IPS-18c (cell line): Measurements from ENCODE around the gene PDE7B.

Experiments
- H3K4me3 ChIP-seq: 2 replicates; pipeline ENCODE4 v1.7.0; 2013; ENCODE audit warnings: low read depth, mild to moderate bottlenecking, low read length, moderate library complexity; ENCODE audit not compliant: insufficient read depth
- H3K9me3 ChIP-seq: one replicate; pipeline ENCODE4 v1.6.1; 2013; ENCODE audit warnings: mild to moderate bottlenecking, low read length, moderate library complexity; ENCODE audit not compliant: control insufficient read depth, insufficient read depth

The PDE7B gene

GRCh38 chr6:135987226-135987625, 135.7 kb downstream of the PDE7B start:
- Histone ChIP-seq H3K9me3 (peaks cover 3% of the 10 kb centered on the region), H3K4me3 (no peak overlapping the region)

- Histone ChIP-seq H3K4me3 (no peak overlapping the region), H3K9me3 (no peaks in the 10 kb centered on the region)
Measured at GRCh38 chr6:135990439-135990838, 138.9 kb downstream of the PDE7B start.

- H3K4me3 ChIP-seq, result no peak overlapping the region
- H3K9me3 ChIP-seq, result no peaks in the 10 kb centered on the region
Measured at GRCh38 chr6:135990855-135991464, 139.5 kb downstream of the PDE7B start.

GRCh38 chr6:135992739-135993138, 141.2 kb downstream of the PDE7B start:
- no peak overlapping the region for H3K4me3 ChIP-seq
- H3K9me3 ChIP-seq, result no peaks in the 10 kb centered on the region

GRCh38 chr6:135993361-135993760, 141.9 kb downstream of the PDE7B start:
- H3K4me3 ChIP-seq, result no peak overlapping the region
- H3K9me3 ChIP-seq, result no peaks in the 10 kb centered on the region

- Histone ChIP-seq H3K9me3 (no peaks in the 10 kb centered on the region), H3K4me3 (no peak overlapping the region)
Measured at GRCh38 chr6:135994857-135995544, 143.5 kb downstream of the PDE7B start.

- Histone ChIP-seq H3K4me3 (no peak overlapping the region), H3K9me3 (no peaks in the 10 kb centered on the region)
Measured at GRCh38 chr6:135995545-135995898, 144.0 kb downstream of the PDE7B start.

GRCh38 chr6:135996668-135997067, 145.2 kb downstream of the PDE7B start:
- no peaks in the 10 kb centered on the region for H3K9me3 ChIP-seq
- H3K4me3 ChIP-seq, result no peak overlapping the region

- Histone ChIP-seq H3K9me3 (no peaks in the 10 kb centered on the region), H3K4me3 (no peak overlapping the region)
Measured at GRCh38 chr6:135999393-135999792, 147.9 kb downstream of the PDE7B start.

- Histone ChIP-seq H3K4me3 (no peak overlapping the region), H3K9me3 (no peaks in the 10 kb centered on the region)
Measured at GRCh38 chr6:136007345-136007744, 155.8 kb downstream of the PDE7B start.

GRCh38 chr6:136011475-136011874, 160.0 kb downstream of the PDE7B start:
- H3K4me3 ChIP-seq, result no peak overlapping the region

GRCh38 chr6:136012198-136012887, 160.8 kb downstream of the PDE7B start:
- Histone ChIP-seq H3K4me3 (no peak overlapping the region), H3K9me3 (no peaks in the 10 kb centered on the region)

More at GRCh38 chr6:136011475-136011874, 160.0 kb downstream of the PDE7B start:
- no peaks in the 10 kb centered on the region for H3K9me3 ChIP-seq

- Histone ChIP-seq H3K9me3 (no peaks in the 10 kb centered on the region), H3K4me3 (no peak overlapping the region)
Measured at GRCh38 chr6:136012943-136013342, 161.4 kb downstream of the PDE7B start.

- H3K4me3 ChIP-seq, result no peak overlapping the region
- no peaks in the 10 kb centered on the region for H3K9me3 ChIP-seq
Measured at GRCh38 chr6:136014454-136015437, 163.2 kb downstream of the PDE7B start.

- no peaks in the 10 kb centered on the region for H3K9me3 ChIP-seq
- H3K4me3 ChIP-seq, result no peak overlapping the region
Measured at GRCh38 chr6:136015531-136015930, 164.0 kb downstream of the PDE7B start.

GRCh38 chr6:136016228-136017225, 165.0 kb downstream of the PDE7B start:
- no peak overlapping the region for H3K4me3 ChIP-seq
- no peaks in the 10 kb centered on the region for H3K9me3 ChIP-seq
